Erythroblast (primary cell): Measurements from ENCODE around the gene DNAH14.

Experiments
- DNase-seq, 2 experiments: peaks; one replicate each; lab custom pipeline; 2025; lab: John Stamatoyannopoulos, UW
- GATA1 ChIP-seq: IDR thresholded peaks from 2 replicates; pipeline ENCODE4 v1.6.1; 2011; ENCODE audit warnings: low read depth, mild to moderate bottlenecking, control low read depth, low read length, moderate library complexity
- POLR2A ChIP-seq: IDR thresholded peaks from 2 replicates; pipeline ENCODE4 v1.6.1; 2011; ENCODE audit warnings: mild to moderate bottlenecking, low read length

DNAH14 gene

DNA sequence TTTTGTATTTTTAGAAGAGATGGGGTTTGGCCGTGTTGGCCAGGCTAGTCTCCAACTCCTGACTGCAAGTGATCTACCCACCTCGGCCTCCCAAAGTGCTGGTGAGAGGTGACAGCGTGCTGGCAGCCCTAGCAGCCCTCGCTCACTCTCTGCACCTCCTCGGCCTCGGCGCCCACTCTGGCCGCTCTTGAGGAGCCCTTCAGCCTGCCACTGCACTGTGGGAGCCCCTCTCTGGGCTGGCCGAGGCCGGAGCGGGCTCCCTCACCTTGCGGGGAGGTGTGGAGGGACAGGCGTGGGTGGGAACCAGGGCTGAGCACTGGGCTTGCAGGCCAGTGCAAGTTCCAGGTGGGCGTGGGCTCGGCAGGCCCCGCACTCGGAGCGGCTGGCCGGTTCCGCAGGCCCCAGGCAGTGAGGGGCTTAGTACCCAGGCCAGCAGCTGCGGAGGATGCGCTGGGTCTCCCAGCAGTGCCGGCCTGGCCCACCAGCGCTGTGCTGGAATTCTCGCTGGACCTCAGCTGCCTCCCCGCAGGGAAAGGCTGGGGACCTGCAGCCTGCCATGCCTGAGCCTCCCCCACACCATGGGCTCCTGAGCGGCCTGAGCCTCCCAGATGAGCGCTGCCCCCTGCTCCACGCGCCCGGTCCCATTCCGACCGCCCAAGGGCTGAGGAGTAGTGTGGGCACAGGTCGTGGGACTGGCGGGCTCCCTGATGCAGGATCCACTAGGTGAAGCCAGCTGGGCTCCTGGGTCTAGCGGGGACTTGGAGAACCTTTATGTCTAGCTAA is 501.8 kb downstream of the DNAH14 start:
- no peak for DNase-seq
- no peak for TF ChIP-seq POLR2A
- no peak for TF ChIP-seq GATA1

DNA sequence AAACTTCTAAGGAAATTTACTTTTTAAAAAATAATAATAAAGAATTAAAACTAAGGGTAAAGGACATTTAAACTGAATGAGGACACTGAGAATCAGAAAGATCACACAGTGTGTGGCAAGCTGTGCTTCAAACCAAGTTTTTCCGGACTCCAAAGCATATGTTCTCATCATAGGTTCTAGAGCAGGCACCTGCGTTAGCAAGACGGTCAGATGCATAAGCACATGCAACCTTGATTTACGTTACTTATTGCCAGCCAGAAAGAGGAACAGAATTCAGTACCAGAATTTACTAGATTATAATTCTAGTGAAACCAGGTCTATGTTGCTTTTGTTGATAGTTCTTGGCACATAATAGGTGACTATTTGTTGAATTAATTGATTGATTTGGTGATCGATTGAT is 504.6 kb downstream of the DNAH14 start:
- DNase-seq = no peak
- no peak for TF ChIP-seq POLR2A
- no peak for TF ChIP-seq GATA1

DNA sequence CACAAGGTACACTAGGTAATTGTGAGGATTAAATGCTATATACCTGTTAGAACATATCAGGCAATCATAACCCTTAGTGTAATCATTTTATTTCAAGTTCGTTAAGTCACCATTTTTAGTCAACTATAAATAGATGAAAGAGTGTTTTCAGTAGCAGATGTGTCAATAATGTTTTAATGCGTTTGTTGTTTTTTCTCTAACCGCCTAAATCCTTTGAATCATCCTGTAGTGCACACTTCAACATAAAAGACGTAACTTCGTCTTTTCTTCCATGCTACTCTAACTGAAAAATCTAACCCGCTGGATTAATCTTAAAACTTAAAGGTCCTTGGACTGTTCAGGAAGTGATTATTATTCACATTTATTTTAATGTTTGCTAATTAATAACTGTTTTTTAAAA is 505.6 kb downstream of the DNAH14 start:
- TF ChIP-seq GATA1 (no peak), POLR2A (no peak)
- no peak for DNase-seq

DNA sequence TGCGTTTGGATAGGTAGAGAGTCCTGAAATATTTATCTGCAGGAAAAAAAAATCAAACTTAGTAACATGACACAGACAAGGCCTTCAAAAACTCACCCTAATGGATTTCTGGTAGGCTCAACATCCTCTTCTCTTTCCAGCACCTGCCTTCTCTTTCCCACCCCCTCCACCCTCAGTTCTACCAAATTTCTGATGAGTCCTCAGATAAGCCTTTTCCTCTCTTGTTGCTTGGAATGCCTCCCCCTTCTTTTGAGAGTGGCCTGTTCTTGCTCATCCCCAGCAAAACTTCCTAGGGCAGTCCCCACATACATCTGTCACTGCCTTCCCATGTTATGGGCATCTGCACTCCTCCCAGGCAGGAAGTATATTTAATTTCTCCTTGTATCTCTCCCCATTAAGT is 506.0 kb downstream of the DNAH14 start:
- no peak for DNase-seq
- TF ChIP-seq GATA1 (no peak), POLR2A (no peak)

DNA sequence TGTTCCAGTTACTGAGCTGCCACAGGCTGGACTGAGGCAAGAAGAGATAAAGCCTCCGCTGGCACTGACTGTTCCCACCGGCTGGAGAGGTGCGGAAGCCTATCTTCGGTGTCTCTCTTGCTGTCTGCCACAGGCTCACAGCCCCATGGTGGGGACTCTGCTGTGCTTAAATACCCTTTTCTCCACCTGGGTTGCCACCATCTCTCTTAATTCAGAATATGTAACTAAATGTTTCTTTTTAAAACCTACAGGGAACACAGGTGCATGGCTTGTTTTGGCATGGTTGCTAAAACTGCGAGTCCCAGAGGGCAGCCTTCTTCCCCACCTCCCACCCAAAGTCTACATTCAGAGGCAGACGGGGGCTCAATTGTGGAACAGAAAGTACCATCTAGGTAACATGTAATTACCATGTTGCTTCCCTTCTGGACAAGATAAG is 506.5 kb downstream of the DNAH14 start:
- no peak for DNase-seq
- TF ChIP-seq POLR2A (no peak), GATA1 (no peak)

DNA sequence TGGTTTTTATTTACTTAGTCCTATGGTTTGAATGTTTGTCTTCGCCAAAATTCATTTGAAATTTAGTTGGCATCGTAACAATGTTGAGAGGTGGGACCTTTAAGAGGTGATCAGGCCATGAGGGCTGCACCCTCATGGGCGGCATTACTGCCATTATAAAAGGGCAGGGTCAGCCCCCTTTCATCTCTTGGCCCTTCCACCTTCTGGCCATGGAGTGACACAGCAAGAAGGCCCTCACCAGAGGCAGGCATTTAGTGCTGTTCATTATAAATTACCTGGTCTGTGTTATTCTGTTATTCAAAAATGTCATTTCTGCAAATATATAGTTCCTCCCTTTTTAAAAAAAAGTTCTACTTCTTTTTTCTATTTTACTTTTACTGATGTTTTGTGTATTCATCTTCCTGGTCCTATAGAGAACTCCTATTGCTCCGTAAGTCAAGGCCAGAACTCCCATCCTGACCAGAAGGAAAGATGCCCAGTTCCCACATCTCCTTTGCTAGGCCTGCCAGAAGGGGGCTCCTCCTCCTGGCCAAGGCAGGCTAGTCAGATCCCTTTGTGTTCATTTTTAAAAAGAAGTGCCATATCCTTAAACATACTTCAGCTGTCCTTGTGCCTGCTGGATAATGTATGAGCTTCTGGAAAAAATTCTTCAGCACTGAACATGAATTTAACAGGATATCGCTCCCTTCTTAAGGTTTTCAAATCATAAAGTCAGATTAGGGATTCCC is 508.4 kb downstream of the DNAH14 start:
- TF ChIP-seq GATA1 (no peak), POLR2A (no peak)
- DNase-seq = peak in 1 of 2 experiments; percentile 15

DNA sequence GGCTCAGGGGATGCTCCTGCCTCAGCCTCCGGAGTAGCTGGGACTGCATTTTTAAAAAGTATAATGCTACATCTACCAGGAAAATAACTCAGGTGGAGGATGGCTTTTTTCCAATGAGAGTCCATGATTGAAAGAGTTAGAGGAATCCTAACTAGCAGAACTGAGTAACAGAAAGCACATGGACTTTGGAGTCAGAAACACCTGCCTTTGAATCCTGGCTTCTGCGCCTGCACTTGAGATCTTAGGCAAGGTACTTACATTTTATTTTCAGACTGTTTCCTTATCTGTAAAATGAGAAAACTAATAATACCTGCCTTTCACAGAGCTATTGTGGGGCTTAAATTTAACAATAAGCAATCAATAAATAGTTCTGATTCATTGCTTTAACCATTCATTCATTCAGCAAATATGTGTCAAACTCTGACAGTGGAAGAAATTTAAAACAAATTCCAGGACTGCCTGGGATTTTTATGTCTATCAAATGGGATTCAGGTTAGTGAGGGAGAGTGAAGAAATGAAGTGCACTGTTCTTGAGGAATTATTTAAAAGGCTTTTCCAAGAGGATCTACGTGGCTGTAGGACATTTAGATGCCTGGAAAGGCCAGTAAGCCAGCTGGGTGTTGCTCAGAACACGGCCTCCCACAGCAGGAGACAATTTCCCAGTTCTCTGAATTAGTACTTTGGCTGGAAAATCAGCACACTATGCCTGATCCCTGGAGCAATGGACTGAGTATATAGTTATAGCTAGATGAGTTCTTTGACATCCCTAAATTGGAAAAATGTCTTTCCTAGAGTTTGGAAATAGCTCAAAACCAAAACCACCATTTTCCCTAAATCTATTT is 511.1 kb downstream of the DNAH14 start:
- no peak for TF ChIP-seq GATA1
- TF ChIP-seq POLR2A = no peak
- no peak for DNase-seq

DNA sequence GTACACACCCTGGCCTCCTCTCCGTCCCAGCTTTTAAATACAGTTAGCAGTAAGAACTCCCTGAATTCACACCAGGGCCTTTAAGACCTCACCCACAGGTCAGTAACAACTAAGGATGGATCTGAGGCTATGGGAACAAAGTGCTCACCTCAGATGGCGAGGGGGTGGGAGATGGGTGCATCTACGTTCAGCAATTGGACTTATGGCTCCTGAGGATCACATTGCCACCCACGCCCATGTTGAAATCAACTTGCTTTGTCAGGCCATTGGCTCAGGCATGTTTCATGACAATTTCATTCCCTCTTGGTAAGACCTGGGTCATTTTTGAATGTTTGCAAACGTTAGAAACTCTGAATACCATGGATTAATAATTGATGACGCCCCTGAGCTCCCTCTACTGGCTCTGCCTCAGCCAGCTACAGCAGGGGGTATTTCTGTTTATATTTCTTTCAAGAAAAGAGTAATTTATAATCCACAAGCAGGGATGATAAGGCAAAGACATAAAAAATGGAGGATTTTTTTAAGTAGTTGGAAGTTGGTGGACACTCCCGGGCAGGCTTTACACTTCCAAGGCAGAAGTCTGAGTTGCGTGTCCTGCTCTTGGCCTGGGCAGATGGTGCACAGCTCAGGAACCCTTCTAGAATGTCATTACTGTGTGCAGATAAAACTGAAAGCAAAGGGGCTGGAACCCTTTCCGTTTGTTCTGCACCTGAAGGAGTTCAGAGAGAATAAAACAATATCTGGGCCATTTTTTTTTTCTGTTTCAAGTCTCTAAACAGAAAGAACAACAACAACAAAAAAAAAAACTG is 512.0 kb downstream of the DNAH14 start:
- no peak for DNase-seq
- TF ChIP-seq POLR2A (no peak), GATA1 (no peak)

DNA sequence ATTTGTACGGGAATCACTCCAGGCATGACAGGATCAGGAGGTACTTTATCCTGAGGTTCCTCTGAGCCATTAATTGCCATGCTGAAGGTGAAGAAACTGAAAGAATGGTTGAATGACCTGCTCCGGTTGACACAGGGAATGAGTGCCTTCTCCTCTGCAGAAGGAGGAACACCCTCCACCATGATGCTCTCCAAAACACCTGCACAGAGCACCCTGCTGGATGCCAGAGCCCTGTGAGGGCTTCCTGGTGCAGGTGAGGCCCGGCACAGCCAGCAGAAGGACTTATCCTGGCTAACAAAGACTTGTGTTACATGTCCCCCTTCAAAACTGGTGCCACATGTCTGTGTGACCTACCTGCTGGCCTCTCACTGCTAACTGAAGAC is 512.6 kb downstream of the DNAH14 start:
- TF ChIP-seq POLR2A (no peak), GATA1 (no peak)
- no peak for DNase-seq

DNA sequence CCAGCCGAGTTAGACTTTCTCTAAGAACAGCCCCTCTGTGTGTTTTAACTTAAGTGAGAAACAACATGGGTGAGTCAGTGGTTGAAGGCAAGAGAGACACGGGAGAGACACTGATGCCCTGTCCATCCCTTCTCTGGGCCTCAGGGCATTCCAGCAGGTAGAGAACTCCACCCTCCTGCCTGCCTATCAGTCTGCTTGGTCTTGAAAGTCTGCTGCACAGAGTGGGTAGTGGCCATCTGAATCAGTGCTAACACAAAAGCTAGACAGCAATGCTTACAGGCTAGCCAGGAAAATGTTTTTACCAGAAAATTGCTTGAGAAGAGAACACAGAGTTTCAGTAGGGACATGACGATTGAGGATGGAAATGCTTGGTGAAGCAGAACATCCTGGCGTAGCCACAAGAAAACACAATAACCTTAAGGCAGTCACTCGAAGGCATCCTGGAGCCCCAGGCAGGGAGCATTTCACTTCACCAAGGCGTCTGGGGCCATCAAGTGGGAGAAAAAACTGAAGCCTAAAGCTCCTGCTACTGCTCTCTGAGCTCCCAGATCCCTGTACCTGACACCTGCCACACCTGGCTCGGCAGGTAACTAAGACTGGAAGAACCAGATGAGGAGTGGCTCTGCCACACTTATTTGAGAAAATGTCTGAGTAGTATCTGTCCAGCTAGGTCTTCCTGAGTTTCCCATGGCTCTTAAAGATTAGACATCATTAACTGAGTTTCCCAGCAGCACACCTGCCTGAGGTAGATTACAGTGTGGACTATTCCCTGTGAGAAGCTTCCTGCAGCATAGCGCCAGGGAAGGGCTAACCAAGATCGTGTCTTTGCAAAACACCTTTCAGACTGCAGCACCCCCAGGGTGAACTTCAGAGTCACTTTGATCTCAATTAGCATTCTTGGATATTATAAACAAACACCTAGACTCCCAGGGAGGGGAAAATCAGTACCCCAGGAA is 516.4 kb downstream of the DNAH14 start:
- TF ChIP-seq POLR2A (no peak), GATA1 (no peak)
- no peak for DNase-seq

DNA sequence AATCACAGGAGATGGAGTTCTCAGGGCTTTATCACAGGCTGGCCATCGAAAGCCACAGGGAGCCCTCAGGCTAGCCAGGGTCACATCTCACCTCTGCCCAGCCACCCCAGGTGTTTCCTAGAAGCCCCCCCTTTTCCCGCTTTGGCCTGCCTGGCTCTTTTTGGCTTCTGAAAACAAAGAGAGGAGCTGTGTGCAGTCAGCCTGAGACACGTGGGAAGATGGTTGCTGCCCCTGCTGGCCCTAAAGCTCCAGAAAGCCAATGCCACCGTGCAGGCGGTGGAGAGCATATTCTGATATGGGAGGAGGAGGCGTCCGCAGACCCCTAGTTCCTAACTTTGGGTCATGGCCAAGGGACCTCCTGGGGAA is 517.1 kb downstream of the DNAH14 start:
- TF ChIP-seq POLR2A (no peak), GATA1 (no peak)
- DNase-seq = no peak
